ENCODE results near the gene THPO.
"Not testable (repeated sequence)": the region's sequence is repeated elsewhere in the genome, so short reads cannot be mapped to it uniquely, and the experiment has no call there.

Gene THPO

GRCh38 chr3:184347321-184348056, 30.5 kb downstream of the THPO start:
- no peak for DNase-seq

GRCh38 chr3:184346480-184347190, 31.4 kb downstream of the THPO start:
- DNase-seq = no peak

GRCh38 chr3:184345317-184346144, 32.5 kb downstream of the THPO start:
- peak; percentile 14 for DNase-seq

- no peak for DNase-seq
Measured at GRCh38 chr3:184344579-184345316, 33.3 kb downstream of the THPO start.

GRCh38 chr3:184343200-184343876, 34.7 kb downstream of the THPO start:
- no peak for DNase-seq

GRCh38 chr3:184341925-184342324, 36.1 kb downstream of the THPO start:
- DNase-seq = no peak

- not testable (repeated sequence) for DNase-seq
Measured at GRCh38 chr3:184339451-184340135, 38.4 kb downstream of the THPO start.

- DNase-seq = no peak
Measured at GRCh38 chr3:184339001-184339400, 39.0 kb downstream of the THPO start.

GRCh38 chr3:184338511-184338945, 39.5 kb downstream of the THPO start:
- DNase-seq = peak; percentile 37

GRCh38 chr3:184337981-184338380, 40.0 kb downstream of the THPO start:
- DNase-seq = no peak

GRCh38 chr3:184337399-184337714, 40.6 kb downstream of the THPO start, which contains the start of gene FAM131A:
FAM131A (plus strand) TSS chr3:184337600; CDS start chr3:184337631, 31 bp downstream.
- DNase-seq = no peak

GRCh38 chr3:184336547-184337398, 41.2 kb downstream of the THPO start:
- DNase-seq = no peak

GRCh38 chr3:184335661-184336546, 42.1 kb downstream of the THPO start:
- DNase-seq = no peak

- no peak for DNase-seq
Measured at GRCh38 chr3:184335291-184335660, 42.7 kb downstream of the THPO start.

GRCh38 chr3:184334470-184335158, 43.4 kb downstream of the THPO start:
- DNase-seq = no peak

GRCh38 chr3:184333700-184334099, 44.3 kb downstream of the THPO start:
- no peak for DNase-seq

GRCh38 chr3:184333190-184333589, 44.8 kb downstream of the THPO start:
- no peak for DNase-seq

- DNase-seq = no peak
Measured at GRCh38 chr3:184332370-184333090, 45.5 kb downstream of the THPO start.

Data from GOT3 (cell line).